ENCODE results near the gene AGBL4.

AGBL4 gene

GRCh38 chr1:49226758-49227157 lies 797.0 kb downstream of the AGBL4 start:
- H2BK5ac ChIP-seq (ENCODE audit: low read depth, low read length, poor library complexity, severe bottlenecking): no peak overlapping the region
- H2AK5ac ChIP-seq (ENCODE audit: low read length, severe bottlenecking): no peak overlapping the region
- no peak overlapping the region for H3K23ac ChIP-seq (ENCODE audit: low read length in 2 of 2)
- no peak overlapping the region for H2BK12ac ChIP-seq (ENCODE audit: low read length in 2 of 2)
- no peak for DNase-seq
- H3K4ac ChIP-seq (ENCODE audit: low read depth in 1 of 2, low read length in 2 of 2): no peak overlapping the region
- no peaks in the 10 kb centered on the region for H3K36me3 ChIP-seq (ENCODE audit: control insufficient read depth in 1 of 2, insufficient read depth in 2 of 2, low read depth in 1 of 2, low read length in 2 of 2)
- H2BK120ac ChIP-seq (ENCODE audit: low read depth, low read length): no peak overlapping the region
- 4% methylated on average over 1 of the region's 1 CpG for WGBS
- H3K4me1 ChIP-seq (ENCODE audit: control insufficient read depth, insufficient read depth, low read depth, low read length): no peaks in the 10 kb centered on the region
- H3K27me3 ChIP-seq (ENCODE audit: control insufficient read depth in 1 of 2, insufficient read depth in 1 of 2, low read length in 2 of 2): no peaks in the 10 kb centered on the region
- no peak overlapping the region for H3K4me3 ChIP-seq (ENCODE audit: insufficient read depth in 1 of 2, low read depth in 1 of 2, low read length in 2 of 2)
- no peak overlapping the region for H3K14ac ChIP-seq (ENCODE audit: low read length in 2 of 2)
- no peak overlapping the region for H2AFZ ChIP-seq (ENCODE audit: low read depth, low read length)
- H3K4me2 ChIP-seq (ENCODE audit: low read length, poor library complexity, severe bottlenecking): no peak overlapping the region
- no peak overlapping the region for H3K27ac ChIP-seq (ENCODE audit: low read length, poor library complexity, severe bottlenecking)
- H3K18ac ChIP-seq (ENCODE audit: low read depth in 1 of 2, low read length in 2 of 2): no peak overlapping the region
- no peaks in the 10 kb centered on the region for H3K79me1 ChIP-seq (replicated peaks; ENCODE audit: low read length, poor library complexity, severe bottlenecking)
- no peak overlapping the region for H4K91ac ChIP-seq (ENCODE audit: low read length)
- no peak overlapping the region for H3K9ac ChIP-seq (ENCODE audit: low read length)
- H2BK15ac ChIP-seq (ENCODE audit: low read depth, poor library complexity, severe bottlenecking): no peak overlapping the region
- H4K8ac ChIP-seq (ENCODE audit: low read length): no peak overlapping the region
- no peaks in the 10 kb centered on the region for H3K9me3 ChIP-seq (ENCODE audit: control insufficient read depth, low read length)

- H3K4me3 ChIP-seq (ENCODE audit: insufficient read depth in 1 of 2, low read depth in 1 of 2, low read length in 2 of 2): no peak overlapping the region
- H2BK15ac ChIP-seq (ENCODE audit: low read depth, poor library complexity, severe bottlenecking): no peak overlapping the region
Observed at GRCh38 chr1:49225464-49225863, 798.3 kb downstream of the AGBL4 start.

GRCh38 chr1:49213301-49213700 lies 810.5 kb downstream of the AGBL4 start:
- H3K4ac ChIP-seq (ENCODE audit: low read depth in 1 of 2, low read length in 2 of 2): no peak overlapping the region
- no peaks in the 10 kb centered on the region for H3K36me3 ChIP-seq (ENCODE audit: control insufficient read depth in 1 of 2, insufficient read depth in 2 of 2, low read depth in 1 of 2, low read length in 2 of 2)
- H3K4me2 ChIP-seq (ENCODE audit: low read length, poor library complexity, severe bottlenecking): no peak overlapping the region
- H3K27me3 ChIP-seq (ENCODE audit: control insufficient read depth in 1 of 2, insufficient read depth in 1 of 2, low read length in 2 of 2): no peaks in the 10 kb centered on the region
- no peaks in the 10 kb centered on the region for H3K4me1 ChIP-seq (ENCODE audit: control insufficient read depth, insufficient read depth, low read depth, low read length)
- H2AFZ ChIP-seq (ENCODE audit: low read depth, low read length): no peak overlapping the region
- no peak overlapping the region for H2BK120ac ChIP-seq (ENCODE audit: low read depth, low read length)
- H3K23ac ChIP-seq (ENCODE audit: low read length in 2 of 2): no peak overlapping the region
- 89% methylated on average over 3 of the region's 4 CpGs for WGBS
- no peak overlapping the region for H3K4me3 ChIP-seq (ENCODE audit: insufficient read depth in 1 of 2, low read depth in 1 of 2, low read length in 2 of 2)
- no peak overlapping the region for H3K9ac ChIP-seq (ENCODE audit: low read length)
- H3K9me3 ChIP-seq (ENCODE audit: control insufficient read depth, low read length): no peaks in the 10 kb centered on the region
- no peak overlapping the region for H4K91ac ChIP-seq (ENCODE audit: low read length)
- no peak for DNase-seq
- H3K27ac ChIP-seq (ENCODE audit: low read length, poor library complexity, severe bottlenecking): no peak overlapping the region
- H2AK5ac ChIP-seq (ENCODE audit: low read length, severe bottlenecking): no peak overlapping the region
- H2BK5ac ChIP-seq (ENCODE audit: low read depth, low read length, poor library complexity, severe bottlenecking): no peak overlapping the region
- H3K14ac ChIP-seq (ENCODE audit: low read length in 2 of 2): no peak overlapping the region
- H2BK12ac ChIP-seq (ENCODE audit: low read length in 2 of 2): no peak overlapping the region
- H2BK15ac ChIP-seq (ENCODE audit: low read depth, poor library complexity, severe bottlenecking): no peak overlapping the region
- H3K18ac ChIP-seq (ENCODE audit: low read depth in 1 of 2, low read length in 2 of 2): no peak overlapping the region
- H4K8ac ChIP-seq (ENCODE audit: low read length): no peak overlapping the region
- H3K79me1 ChIP-seq (replicated peaks; ENCODE audit: low read length, poor library complexity, severe bottlenecking): no peaks in the 10 kb centered on the region

More at GRCh38 chr1:49225464-49225863, 798.3 kb downstream of the AGBL4 start:
- Histone ChIP-seq H4K91ac (ENCODE audit: low read length) (no peak overlapping the region), H3K36me3 (ENCODE audit: control insufficient read depth in 1 of 2, insufficient read depth in 2 of 2, low read depth in 1 of 2, low read length in 2 of 2) (no peaks in the 10 kb centered on the region), H2AK5ac (ENCODE audit: low read length, severe bottlenecking) (no peak overlapping the region), H2BK5ac (ENCODE audit: low read depth, low read length, poor library complexity, severe bottlenecking) (no peak overlapping the region), H2BK120ac (ENCODE audit: low read depth, low read length) (no peak overlapping the region), H3K4ac (ENCODE audit: low read depth in 1 of 2, low read length in 2 of 2) (no peak overlapping the region), H3K4me1 (ENCODE audit: control insufficient read depth, insufficient read depth, low read depth, low read length) (no peaks in the 10 kb centered on the region), H3K18ac (ENCODE audit: low read depth in 1 of 2, low read length in 2 of 2) (no peak overlapping the region), H3K9ac (ENCODE audit: low read length) (no peak overlapping the region), H3K27ac (ENCODE audit: low read length, poor library complexity, severe bottlenecking) (no peak overlapping the region), H3K27me3 (ENCODE audit: control insufficient read depth in 1 of 2, insufficient read depth in 1 of 2, low read length in 2 of 2) (no peaks in the 10 kb centered on the region), H3K9me3 (ENCODE audit: control insufficient read depth, low read length) (no peaks in the 10 kb centered on the region), H3K14ac (ENCODE audit: low read length in 2 of 2) (no peak overlapping the region), H2AFZ (ENCODE audit: low read depth, low read length) (no peak overlapping the region), H3K4me2 (ENCODE audit: low read length, poor library complexity, severe bottlenecking) (no peak overlapping the region), H3K79me1 (replicated peaks; ENCODE audit: low read length, poor library complexity, severe bottlenecking) (no peaks in the 10 kb centered on the region), H3K23ac (ENCODE audit: low read length in 2 of 2) (no peak overlapping the region), H2BK12ac (ENCODE audit: low read length in 2 of 2) (no peak overlapping the region), H4K8ac (ENCODE audit: low read length) (no peak overlapping the region)
- DNase-seq: no peak
- WGBS: 56% methylated on average over 1 of the region's 1 CpG

- no peak overlapping the region for H3K4me3 ChIP-seq (ENCODE audit: insufficient read depth in 1 of 2, low read depth in 1 of 2, low read length in 2 of 2)
- no peaks in the 10 kb centered on the region for H3K27me3 ChIP-seq (ENCODE audit: control insufficient read depth in 1 of 2, insufficient read depth in 1 of 2, low read length in 2 of 2)
- no peak overlapping the region for H2BK12ac ChIP-seq (ENCODE audit: low read length in 2 of 2)
- H2BK5ac ChIP-seq (ENCODE audit: low read depth, low read length, poor library complexity, severe bottlenecking): no peak overlapping the region
- no peaks in the 10 kb centered on the region for H3K79me1 ChIP-seq (replicated peaks; ENCODE audit: low read length, poor library complexity, severe bottlenecking)
- no peaks in the 10 kb centered on the region for H3K36me3 ChIP-seq (ENCODE audit: control insufficient read depth in 1 of 2, insufficient read depth in 2 of 2, low read depth in 1 of 2, low read length in 2 of 2)
- no peak overlapping the region for H2BK15ac ChIP-seq (ENCODE audit: low read depth, poor library complexity, severe bottlenecking)
- H3K23ac ChIP-seq (ENCODE audit: low read length in 2 of 2): no peak overlapping the region
- H3K4ac ChIP-seq (ENCODE audit: low read depth in 1 of 2, low read length in 2 of 2): no peak overlapping the region
- no peak overlapping the region for H2AK5ac ChIP-seq (ENCODE audit: low read length, severe bottlenecking)
- H3K4me2 ChIP-seq (ENCODE audit: low read length, poor library complexity, severe bottlenecking): no peak overlapping the region
- no peak overlapping the region for H3K27ac ChIP-seq (ENCODE audit: low read length, poor library complexity, severe bottlenecking)
- 59% methylated on average over 3 of the region's 4 CpGs for WGBS
- no peaks in the 10 kb centered on the region for H3K4me1 ChIP-seq (ENCODE audit: control insufficient read depth, insufficient read depth, low read depth, low read length)
- no peak overlapping the region for H2AFZ ChIP-seq (ENCODE audit: low read depth, low read length)
- no peak overlapping the region for H3K18ac ChIP-seq (ENCODE audit: low read depth in 1 of 2, low read length in 2 of 2)
- no peak overlapping the region for H3K14ac ChIP-seq (ENCODE audit: low read length in 2 of 2)
- no peak overlapping the region for H2BK120ac ChIP-seq (ENCODE audit: low read depth, low read length)
- no peak overlapping the region for H4K8ac ChIP-seq (ENCODE audit: low read length)
- H4K91ac ChIP-seq (ENCODE audit: low read length): no peak overlapping the region
- H3K9me3 ChIP-seq (ENCODE audit: control insufficient read depth, low read length): no peaks in the 10 kb centered on the region
- H3K9ac ChIP-seq (ENCODE audit: low read length): no peak overlapping the region
- no peak for DNase-seq
Observed at GRCh38 chr1:49208712-49209111, 815.0 kb downstream of the AGBL4 start.

All from mesenchymal stem cell (in vitro differentiated cells and primary cell).